Measurements from ENCODE around the gene TCF19.
"Not testable (repeated sequence)": the region's sequence is repeated elsewhere in the genome, so short reads cannot be mapped to it uniquely, and the experiment has no call there.

The TCF19 gene

DNA sequence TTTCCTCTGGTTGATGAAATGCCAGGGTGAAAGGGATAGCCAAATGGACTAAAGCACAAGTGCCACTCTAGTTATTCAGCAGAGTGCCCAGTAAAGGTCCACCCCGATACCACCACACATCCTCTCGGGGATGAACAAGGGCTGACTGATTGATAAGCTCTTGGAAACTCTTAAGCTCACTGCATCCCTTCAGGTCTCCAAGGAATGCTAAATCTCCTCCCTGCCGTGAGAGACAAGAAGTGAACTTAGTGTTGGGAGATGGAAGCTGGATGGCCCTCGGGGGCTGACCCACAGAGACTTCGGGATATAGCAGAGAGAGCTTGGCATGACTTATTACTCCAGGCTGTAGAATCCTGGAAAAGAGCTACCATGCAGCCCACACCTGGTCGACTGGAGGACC is 25.5 kb downstream of the TCF19 start:
- DNase-seq, result not testable (repeated sequence)

DNA sequence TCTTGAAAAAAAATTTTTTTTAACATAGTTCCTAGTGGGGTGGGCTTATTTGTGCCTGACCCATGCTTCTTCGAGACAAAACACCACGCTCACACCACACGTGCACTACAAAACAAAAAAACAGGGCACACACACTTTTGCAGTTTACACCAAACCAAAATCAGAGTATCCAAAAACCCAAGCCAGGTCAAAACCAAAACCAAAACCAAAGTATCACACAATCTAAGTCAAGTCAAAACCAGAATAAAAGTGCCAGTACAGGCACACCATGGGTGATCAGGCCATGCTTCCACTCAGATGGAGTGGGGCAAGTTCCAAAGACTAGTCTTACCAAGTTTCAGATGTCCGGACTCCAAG is 27.3 kb downstream of the TCF19 start:
- DNase-seq, result not testable (repeated sequence)

DNA sequence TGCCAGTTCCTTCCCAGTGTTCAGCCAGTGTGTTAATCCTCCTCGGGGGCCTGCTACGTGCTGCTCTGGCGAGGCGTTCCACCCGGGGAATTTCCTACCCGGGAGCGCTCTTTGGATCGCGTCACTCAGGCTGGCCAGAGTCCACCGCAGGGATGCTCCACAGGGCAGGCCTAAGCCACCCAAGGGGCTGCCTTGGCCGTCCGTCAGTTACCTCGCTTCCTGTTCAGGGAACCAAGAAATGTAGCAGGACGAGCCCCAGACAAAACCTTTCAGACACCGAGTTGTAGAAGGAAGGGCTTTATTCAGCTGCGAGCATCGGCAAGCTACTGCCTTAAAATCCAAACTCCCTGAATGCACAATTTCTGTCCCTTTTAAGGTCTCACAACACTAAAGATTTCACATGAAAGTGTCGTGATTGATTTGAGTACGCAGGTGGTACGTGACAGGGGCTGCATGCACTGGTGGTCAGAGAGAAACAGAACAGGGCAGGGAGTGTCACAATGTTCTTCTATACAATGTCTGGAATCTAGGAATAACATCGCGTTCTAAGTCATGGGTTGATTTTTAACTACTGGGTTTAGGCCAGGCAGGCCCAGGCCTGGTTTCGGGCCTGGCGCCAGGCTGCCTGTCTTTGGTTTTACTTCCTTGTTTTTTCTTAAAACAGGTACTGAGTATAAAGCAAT is 27.8 kb downstream of the TCF19 start:
- DNase-seq, result no peak

DNA sequence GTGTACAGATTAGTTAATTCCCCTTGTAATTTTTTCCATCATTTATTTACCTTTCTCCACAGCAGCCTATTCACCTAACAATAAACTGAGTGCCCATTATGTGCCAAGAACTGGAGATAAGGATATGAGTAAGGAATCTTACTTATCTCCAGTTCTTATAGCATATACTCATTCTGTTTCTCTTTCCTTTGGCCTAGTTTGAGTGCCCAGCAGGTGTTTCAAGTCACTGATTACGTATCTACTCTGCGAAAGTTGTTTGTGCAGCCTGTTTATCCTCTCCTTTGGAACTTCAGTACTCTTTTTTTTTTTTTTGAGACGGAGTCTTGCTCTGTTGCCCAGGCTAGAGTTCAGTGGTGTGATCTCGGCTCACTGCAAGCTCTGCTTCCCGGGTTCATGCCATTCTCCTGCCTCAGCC is 29.4 kb downstream of the TCF19 start:
- no peak for DNase-seq

DNA sequence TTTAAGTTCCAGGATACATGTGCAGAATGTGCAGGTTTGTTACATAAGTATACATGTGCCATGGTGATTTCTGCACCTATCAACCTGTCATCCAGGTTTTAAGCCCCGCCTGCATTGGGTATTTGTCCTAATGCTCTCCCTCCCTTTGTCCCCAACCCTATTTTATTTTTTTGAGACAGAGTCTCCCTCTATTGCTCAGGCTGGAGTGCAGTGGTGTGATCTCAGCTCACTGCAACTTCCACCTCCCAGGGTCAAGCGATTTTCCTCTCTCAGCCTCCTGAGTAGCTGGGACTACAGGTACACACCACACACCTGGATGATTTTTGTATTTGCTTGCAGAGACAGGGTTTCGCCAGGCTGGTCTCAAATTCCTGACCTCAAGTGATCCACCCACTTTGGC is 30.8 kb downstream of the TCF19 start:
- DNase-seq, result not testable (repeated sequence)

DNA sequence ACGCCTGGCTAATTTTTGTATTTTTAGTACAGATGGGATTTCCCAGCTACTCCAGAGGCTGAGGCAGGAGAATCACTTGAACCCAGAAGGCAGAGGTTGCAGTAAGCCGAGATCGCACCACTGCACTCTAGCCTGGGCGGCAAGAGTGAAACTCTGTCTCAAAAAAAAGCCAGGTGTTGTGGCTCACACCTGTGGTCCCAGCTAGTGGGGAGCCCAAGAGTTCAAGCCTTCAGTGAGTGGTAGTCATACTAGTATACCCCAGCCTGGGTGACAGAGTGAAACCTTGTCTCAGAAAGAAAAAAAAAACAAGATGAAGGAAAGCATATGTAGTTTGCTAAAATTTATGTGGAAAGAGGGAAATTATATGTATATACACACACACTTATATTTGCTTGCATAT is 32.1 kb downstream of the TCF19 start:
- no peak for DNase-seq

DNA sequence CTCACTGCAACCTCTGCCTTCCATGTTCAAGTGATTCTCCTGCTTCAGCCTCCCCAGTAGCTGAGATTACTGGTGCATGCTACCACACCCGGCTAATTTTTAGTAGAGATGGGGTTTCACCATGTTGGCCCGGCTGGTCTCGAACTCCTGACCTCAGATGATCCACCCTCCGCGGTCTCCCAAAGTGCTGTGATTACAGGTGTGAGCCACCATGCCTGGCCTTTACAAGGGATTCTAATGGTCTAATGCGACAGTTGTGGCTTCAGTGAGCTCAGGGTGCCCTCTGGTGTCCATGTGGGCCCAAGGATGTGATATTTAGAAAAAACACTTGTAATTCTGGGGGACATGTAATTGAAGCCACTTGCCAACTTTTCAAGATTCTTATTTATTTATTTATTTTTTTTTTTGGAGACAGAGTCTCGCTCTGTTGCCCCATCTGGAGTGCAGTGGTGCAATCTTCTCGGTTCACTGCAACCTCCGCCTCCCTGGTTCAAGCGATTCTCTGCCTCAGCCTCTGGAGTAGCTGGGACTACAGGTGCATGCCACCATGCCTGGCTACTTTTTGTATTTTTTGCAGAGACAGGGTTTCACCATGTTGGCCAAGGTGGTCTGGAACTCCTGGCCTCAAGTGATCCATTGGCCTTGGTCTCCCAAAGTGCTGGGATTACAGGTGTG is 34.2 kb downstream of the TCF19 start:
- peak; percentile 47 for DNase-seq

DNA sequence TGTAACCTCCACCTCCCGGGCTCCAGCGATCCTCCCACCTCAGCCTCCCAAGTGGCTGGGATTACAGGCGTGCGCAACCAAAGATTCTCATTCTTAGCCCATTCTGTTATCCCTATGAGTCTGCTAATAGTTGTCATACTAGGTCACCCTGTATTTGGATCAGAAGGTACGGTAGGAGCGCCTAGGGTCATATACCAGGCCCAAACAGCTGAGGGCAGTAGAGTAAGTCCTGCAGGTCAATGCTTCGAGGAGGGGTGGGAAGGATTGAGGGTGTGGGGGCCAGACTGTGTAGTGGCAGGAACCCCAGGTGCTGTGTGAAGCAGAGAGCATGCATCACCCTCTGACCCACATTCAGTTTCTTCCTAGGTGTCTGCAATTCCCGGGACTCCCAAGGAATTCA is 34.8 kb downstream of the TCF19 start:
- DNase-seq, result no peak

DNA sequence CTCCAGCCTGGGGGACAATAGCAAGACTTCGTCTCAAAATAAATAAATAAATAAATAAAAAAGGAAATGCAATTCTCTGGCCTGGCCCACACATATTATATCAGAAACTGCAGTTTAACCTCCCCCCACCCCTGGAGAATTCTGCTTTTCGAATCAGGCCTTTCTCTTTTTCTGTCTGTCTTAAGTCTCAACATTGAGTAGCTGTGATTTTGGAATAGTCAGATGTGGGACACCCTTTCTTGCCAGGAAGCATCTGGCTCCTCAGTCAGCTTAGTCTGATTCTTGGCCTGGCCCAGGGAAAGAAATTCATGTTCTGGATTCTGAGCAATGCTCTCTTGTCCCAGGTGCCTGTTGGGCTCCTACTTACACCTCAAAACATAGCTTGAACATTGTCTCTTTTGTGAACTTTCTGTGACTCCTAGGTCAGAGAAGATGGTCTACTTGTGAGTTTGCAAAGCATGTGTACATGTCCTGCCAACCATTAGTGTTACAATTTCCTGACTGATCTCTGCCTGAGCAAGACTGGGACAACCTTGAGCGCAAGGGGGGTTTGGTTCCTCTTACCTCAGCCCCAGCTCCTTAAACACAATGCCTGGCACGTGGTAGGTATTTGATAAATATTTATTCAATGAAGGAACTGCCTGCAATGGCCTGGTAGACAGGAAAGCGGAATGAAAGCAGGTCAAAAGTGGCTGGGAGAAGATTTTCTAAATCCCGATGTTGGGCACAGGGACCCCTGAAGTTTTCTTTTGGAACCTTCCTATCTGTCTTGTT is 35.9 kb downstream of the TCF19 start:
- DNase-seq, result no peak

DNA sequence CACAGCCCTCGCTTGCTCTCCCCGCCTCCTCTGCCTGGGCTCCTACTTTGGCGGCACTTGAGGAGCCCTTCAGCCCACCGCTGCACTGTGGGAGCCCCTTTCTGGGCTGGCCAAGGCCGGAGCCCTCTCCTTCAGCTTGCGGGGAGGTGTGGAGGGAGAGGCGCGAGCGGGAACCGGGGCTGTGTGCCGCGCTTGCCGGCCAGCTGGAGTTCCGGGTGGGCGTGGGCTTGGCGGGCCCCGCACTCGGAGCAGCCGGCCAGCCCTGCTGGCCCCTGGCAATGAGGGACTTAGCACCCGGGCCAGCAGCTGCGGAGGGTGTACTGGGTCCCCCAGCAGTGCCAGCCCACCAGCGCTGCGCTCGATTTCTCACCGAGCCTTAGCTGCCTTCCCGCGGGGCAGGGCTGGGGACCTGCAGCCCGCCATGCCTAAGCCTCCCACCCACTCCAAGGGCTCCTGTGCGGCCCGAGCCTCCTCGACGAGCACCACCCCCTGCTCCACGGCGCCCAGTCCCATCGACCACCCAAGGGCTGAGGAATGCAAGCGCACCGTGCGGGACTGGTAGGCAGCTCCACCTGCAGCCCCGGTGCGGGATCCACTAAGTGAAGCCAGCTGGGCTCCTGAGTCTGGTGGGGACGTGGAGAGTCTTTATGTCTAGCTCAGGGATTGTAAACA is 37.1 kb downstream of the TCF19 start:
- DNase-seq, result not testable (repeated sequence)

DNA sequence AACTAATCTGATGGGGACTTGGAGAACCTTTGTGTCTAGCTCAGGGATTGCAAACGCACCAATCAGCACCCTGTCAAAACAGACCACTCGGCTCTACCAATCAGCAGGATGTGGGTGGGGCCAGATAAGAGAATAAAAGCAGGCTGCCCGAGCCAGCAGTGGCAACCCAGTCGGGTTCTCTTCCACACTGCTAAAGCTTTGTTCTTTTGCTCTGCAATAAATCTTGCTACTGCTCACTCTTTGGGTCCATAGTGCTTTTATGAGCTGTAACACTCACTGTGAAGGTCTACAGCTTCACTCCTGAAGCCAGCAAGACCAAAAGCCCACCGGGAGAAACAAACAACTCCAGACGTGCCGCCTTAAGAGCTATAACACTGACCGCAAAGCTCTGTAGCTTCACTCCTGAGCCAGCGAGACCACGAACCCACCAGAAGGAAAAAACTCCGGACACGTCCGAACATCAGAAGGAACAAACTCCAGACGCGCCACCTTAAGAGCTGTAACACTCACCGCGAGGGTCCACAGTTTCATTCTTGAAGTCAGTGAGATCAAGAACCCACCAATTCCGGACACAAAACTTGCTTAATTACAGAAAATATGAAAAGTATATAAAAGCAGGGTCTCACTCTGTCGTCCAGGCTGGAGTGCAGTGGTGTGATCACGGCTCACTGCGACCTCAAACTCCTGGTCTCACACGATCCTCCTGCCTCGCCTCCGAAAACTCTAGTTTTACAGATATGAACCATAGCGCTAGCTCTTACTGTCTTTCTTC is 38.0 kb downstream of the TCF19 start:
- DNase-seq, result not testable (repeated sequence)

DNA sequence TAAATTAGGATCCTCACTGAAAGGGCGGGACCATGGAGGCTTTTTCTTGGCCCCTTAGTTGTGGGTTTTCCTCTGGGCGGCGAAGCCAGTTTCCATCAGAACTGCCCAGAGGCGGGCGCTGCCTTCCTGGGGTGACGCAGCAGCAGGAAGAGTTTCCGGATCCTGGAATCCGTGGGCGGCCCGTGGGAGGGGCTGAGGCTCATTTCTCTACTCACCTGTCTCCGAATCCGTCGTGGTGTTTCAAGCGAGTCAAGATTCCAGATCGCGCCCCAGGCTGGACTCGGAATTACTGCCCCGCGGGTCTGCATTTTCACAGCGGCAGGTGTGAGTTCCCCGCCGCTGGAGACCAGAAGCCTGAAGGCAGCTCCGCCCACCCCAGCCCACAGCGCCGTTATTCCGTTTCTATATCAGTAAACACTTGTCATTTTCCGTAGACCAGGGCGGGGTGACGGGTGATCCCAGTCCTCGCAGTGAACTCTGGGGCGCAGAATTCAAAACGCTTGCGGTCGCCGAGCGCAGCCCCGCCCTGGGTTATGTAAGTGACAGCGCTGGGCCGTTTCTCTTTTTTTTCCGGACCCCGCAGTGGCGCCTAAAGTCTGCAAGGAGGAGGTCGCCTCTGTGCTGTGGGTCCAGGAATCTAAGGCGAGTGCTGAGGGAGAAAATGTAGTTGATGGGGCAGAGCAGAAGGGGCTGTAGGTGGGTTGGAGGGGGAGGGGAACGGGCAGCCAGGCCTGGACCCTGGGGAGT is 39.3 kb downstream of the TCF19 start:
- peak; percentile 51 for DNase-seq

DNA sequence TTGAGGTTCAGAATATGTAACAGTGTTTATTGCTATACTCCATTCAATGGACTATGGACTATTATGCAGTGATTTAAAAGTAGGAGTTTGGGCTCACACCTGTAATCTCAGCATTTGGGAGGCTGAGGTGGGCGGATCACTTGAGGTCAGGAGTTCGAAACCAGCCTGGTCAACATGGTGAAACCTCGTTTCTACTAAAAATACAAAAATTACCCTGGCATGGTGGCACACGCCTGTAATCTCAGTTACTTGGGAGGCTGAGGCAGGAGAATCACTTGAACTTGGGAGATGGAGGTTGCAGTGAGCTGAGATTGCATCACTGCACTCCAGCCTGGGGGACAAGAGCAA is 40.7 kb downstream of the TCF19 start:
- not testable (repeated sequence) for DNase-seq

DNA sequence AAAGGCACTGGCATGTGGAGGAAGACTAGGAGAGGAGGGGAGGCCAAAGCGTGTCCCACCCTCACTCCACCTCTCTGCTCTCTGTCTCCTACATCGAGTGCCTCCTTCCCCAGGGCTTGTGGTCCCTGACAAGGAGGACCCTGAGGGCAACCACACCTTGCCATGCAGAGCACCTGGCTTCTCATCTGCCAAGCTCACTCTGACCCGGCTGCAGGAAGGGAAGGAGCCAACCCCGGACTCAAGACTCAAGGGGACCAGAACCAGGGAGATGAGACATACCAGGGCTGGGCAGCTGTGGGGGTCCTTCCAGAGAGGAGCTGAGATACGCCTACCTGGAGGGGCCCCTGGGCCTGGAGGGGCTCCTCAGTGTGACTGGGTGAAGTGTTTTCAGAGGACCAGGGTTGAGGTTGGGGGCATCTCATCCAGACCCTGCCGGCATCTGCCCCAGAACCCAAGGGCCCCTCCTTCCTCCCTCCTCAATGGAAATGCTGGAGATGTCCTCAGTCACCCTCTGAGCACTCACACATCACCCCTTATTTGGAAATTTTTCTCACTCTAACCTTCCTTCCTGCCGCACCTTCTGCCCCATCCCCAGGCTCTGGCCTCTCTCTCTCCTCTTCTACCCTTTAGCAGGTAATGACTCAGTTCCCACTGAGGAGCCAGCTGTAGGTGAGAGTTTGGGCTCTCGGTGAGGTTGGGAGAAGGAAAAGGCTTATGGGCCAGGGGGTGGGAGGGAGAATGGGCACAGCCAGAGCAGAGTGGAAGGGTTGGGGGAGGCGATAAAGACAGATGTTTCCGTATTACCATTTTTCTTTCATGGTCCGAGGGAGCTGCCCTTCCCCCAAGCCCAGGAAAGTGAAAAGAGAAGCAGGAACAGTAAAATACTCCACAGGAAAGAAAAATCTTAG is 44.1 kb downstream of the TCF19 start:
- no peak for DNase-seq

DNA sequence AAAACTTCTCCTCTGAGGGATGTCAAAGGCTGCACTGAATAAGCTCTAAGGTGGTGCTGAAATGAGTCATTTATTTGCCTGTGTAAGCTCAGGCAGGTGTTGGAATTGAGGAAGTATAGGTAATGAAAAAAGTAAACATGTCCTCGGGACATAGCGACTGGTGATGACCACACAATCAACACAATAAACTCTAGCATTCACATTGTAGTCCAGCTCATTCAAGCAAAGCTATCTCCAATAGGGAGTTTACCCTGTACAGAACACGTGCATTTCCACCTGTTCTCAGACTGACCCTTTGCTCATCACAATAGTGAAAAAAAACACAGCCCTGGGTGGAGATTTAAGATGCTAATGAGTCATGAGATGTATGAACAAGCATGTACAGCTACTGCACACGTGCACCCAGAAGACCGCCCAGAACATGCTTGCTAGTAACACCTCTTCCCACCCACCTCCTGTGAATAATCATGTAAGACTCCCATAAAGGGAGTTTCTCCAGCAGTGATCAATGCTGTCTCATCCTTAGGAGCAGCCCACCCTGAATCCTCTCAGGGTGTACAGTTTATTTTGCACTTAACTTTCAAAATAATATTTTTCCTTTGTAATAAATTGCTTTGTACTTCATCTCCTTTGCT is 45.1 kb downstream of the TCF19 start:
- DNase-seq, result no peak

DNA sequence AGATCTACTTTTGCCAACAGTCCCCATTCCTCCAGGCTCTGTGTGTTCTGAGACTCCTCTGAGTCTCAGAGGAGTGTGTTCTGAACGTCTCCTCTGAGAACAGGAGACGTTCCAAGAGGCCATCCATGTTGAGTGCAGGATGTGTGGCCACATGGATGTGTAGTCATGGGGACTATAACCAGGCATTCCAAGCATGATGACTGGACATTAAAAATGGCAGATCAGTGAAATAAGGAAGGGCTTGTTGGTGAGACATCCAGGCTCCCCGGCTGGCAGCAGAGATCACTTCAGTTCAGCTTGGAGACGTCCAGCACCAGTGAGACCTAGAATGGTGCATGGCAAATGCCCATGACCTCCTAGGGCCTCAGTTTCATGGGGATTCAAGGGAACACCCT is 46.4 kb downstream of the TCF19 start:
- DNase-seq, result no peak

DNA sequence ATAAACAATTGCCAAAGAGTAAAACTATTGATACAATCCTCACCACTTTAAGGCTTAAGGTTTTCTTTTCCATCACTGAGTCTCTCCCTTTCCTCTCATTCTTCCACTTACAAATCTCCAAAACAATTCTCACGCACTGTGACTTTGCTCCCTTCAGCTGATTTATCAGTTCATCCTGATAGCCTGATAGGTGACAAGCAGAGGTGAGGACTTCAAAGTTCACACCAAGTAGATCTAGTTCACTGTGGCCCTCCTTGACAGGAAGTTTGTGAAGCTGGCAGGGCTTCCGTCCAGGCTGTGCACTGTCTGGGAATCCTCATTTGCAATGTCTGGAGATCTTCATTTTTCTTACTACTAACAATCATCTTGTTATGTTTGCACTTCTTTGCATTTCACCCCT is 47.2 kb downstream of the TCF19 start:
- no peak for DNase-seq

DNA sequence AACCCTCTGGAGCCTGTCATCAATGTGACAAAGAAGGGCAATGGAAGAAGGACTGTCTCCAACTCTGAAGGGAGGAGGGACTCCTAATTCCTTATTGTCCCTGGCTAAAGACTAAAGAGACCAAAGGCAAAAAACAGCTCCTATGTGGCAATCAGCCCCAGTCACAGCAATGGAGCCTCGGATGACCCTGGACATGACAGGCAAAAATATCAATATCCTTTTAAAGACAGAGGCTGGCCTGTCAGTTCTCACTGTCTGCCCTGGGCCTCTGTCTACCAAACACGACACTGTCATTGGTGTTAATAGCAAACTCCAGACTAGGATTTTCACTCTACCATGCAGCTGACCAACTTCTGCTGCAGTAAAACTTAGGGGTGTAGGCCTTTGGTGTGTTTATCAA is 50.1 kb downstream of the TCF19 start:
- DNase-seq, result no peak

DNA sequence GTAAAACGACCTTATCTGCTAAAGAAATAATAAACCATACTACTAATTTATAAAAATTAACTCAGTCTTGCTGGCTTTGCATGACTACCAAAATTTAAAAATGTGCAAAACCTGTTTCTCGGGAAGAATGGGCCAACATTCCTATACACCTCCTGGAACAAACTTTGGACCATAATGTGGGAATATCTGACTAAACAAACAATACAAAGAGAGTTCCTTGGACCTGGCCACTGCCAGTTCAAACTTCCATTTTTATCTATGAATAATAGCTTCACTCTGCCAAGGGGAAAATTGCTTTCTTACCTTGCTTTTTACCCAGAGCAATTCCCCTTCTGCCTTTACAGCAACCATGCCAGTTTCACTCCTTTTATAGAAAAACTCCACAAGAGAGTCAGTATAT is 50.7 kb downstream of the TCF19 start:
- DNase-seq, result no peak

DNA sequence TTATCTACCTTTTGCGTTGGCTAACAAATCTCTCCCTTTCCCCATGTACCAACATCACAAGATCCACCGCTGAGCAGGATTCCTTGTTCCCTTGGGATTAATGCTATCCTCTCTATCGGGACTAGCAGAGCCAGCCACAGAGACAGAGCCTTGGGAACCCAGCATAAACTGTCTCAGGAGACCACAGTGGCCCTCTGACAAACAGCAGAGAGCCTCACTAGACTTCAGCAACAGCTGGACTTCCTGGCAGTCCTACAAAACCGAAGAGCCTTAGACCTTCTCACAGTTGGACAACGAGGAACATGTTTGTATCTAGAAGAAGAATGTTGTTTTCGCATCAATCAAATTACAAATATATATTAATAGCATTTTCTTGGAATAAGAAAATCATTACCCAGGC is 51.7 kb downstream of the TCF19 start:
- DNase-seq, result no peak
